Measurements from ENCODE around the gene SPIN2B. TPM values are rescaled to one million over a fixed set of nuclear protein-coding genes. Genes with fewer than 3 reads are reported as not detected.

Gene SPIN2B
- polyA plus RNA-seq, 1 of the 3 experiments (the other 2 are of a cell fraction), result 16.9 TPM

- ChIA-PET CTCF (no interaction called here), POLR2A (no interaction called here)
- H3K79me2 ChIP-seq (ENCODE audit: insufficient read depth), result no peaks in the 10 kb centered on the region
- H4K20me1 ChIP-seq (ENCODE audit: insufficient read depth), result no peaks in the 10 kb centered on the region
- H2AFZ ChIP-seq (ENCODE audit: low read depth), result no peak overlapping the region
- H3K27me3 ChIP-seq (ENCODE audit: insufficient read depth), result peaks cover 10% of the 10 kb centered on the region; the same call in 1 of the 2 replicates
- no peaks in the 10 kb centered on the region for H3K9me2 ChIP-seq
- H3K4me3 ChIP-seq (ENCODE audit: low read depth in 2 of 2, low read length in 1 of 2), result no peak overlapping the region
- H3K4me2 ChIP-seq, result no peak overlapping the region
- H3F3A ChIP-seq (replicated peaks; ENCODE audit: insufficient read depth), result no peaks in the 10 kb centered on the region
- no peaks in the 10 kb centered on the region for H3K36me3 ChIP-seq (replicated peaks in 1 of 2; ENCODE audit: control insufficient read depth in 1 of 2, insufficient read depth in 2 of 2, low read length in 1 of 2)
- 28% methylated on average over 26 of the region's 32 CpGs for WGBS (ENCODE audit: low lambda C conversion rate)
- no peak overlapping the region for H3K27ac ChIP-seq (ENCODE audit: low read depth in 2 of 2, low read length in 1 of 2)
- TF ChIP-seq TEAD4 (IDR thresholded peaks at IDR 0.05; ENCODE audit: borderline replicate concordance, insufficient read depth) (no peak), POLR2AphosphoS5 (IDR thresholded peaks at IDR 0.05; ENCODE audit: low read depth, low read length) (no peak), FOSL2 (IDR thresholded peaks at IDR 0.05; ENCODE audit: borderline replicate concordance, low read depth) (no peak), SIN3A (IDR thresholded peaks at IDR 0.05; ENCODE audit: borderline replicate concordance, low read depth, low read length) (no peak), NRF1 (IDR thresholded peaks at IDR 0.05; ENCODE audit: low read depth, low read length) (no peak), FOXJ3 (CRISPR knock-in tag; IDR thresholded peaks at IDR 0.05) (no peak), TAF1 (IDR thresholded peaks at IDR 0.05; ENCODE audit: borderline replicate concordance, low read depth, low read length) (no peak)
- peak; percentile 10 for DNase-seq
- H3K4me1 ChIP-seq (ENCODE audit: control insufficient read depth in 1 of 2, insufficient read depth in 2 of 2, low read depth in 1 of 2, low read length in 1 of 2), result no peaks in the 10 kb centered on the region
- H3K9me3 ChIP-seq, result no peaks in the 10 kb centered on the region
- H3K9ac ChIP-seq, result no peak overlapping the region
Observed at GRCh38 chrX:57070185-57070984, 51.0 kb downstream of the SPIN2B start.

Other genes starting within 250 kb of the SPIN2B start
- gene SPIN3, start 126.0 kb downstream of the SPIN2B start, polyA plus RNA-seq (2012; rRNA removed), result 10.0 and 12.6 TPM in 2 replicates
- 0.46 and 0.67 TPM in 2 replicates for gene SPIN2A, start 15.8 kb upstream of the SPIN2B start, polyA plus RNA-seq (2012; rRNA removed)
- 0.05 and 0.23 TPM in 2 replicates for gene FAAH2, start 165.2 kb upstream of the SPIN2B start, polyA plus RNA-seq (2012; rRNA removed)